ENCODE measurements around the gene TOLLIP. TPM values are rescaled to one million over a fixed set of nuclear protein-coding genes. Genes with fewer than 3 reads are reported as not detected.
"Not testable (repeated sequence)": the region's sequence is repeated elsewhere in the genome, so short reads cannot be mapped to it uniquely, and the experiment has no call there.

TOLLIP gene
- total and polyA plus RNA-seq, 2 of the 8 experiments (the other 6 are each of a cell fraction or from before 2014, with no cell fraction given), result 23.7 to 34.7 TPM

DNA sequence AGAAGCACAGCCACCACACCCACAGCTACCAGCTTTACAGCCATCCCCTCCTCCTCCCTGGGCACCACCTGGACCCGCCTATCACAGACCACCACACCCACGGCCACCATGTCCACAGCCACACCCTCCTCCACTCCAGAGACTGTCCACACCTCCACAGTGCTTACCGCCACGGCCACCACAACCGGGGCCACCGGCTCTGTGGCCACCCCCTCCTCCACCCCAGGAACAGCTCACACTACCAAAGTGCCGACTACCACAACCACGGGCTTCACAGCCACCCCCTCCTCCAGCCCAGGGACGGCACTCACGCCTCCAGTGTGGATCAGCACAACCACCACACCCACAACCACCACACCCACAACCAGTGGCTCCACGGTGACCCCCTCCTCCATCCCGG, 59.0 kb downstream of the TOLLIP start:
- H3K14ac ChIP-seq (ENCODE audit: insufficient read length); POLR2A ChIA-PET (ENCODE audit: partially characterized antibody); H2AK5ac ChIP-seq (ENCODE audit: low read depth, low read length); H3K4ac ChIP-seq (replicated peaks; ENCODE audit: insufficient read length, low read depth, low read length); H3K23ac ChIP-seq (ENCODE audit: insufficient read length); H3K9ac ChIP-seq (replicated peaks in 1 of 4; ENCODE audit: extremely low read depth in 1 of 4, low read depth in 3 of 4, low read length in 3 of 4); H3K36me3 ChIP-seq (ENCODE audit: control insufficient read depth in 2 of 4, insufficient read depth in 4 of 4, low read length in 3 of 4); H3K4me1 ChIP-seq (replicated peaks in 1 of 4; ENCODE audit: control insufficient read depth in 3 of 4, insufficient read depth in 4 of 4, low read length in 3 of 4); H2BK12ac ChIP-seq (ENCODE audit: low read depth, low read length); H3K56ac ChIP-seq (replicated peaks; ENCODE audit: insufficient read length, low read depth, low read length); H3K27ac ChIP-seq (ENCODE audit: low read depth, low read length); H4K91ac ChIP-seq (replicated peaks; ENCODE audit: insufficient read length, low read length); CTCF ChIA-PET (ENCODE audit: partially characterized antibody); H2BK120ac ChIP-seq (replicated peaks; ENCODE audit: low read depth, low read length); H3K18ac ChIP-seq (ENCODE audit: extremely low read depth, low read length); H2BK15ac ChIP-seq (ENCODE audit: low read length); DNase-seq (ENCODE audit: low read depth in 1 of 2, low spot score in 2 of 2); H3K23me2 ChIP-seq (ENCODE audit: low read depth, low read length); H3K79me1 ChIP-seq (ENCODE audit: low read depth, low read length); H3K27me3 ChIP-seq (replicated peaks in 1 of 4; ENCODE audit: control insufficient read depth in 3 of 4, extremely low read depth in 1 of 4, insufficient read depth in 3 of 4, low read length in 3 of 4); H4K20me1 ChIP-seq (replicated peaks in 1 of 2; ENCODE audit: control insufficient read depth in 1 of 2, insufficient read depth in 2 of 2, low read length in 2 of 2); H3K79me2 ChIP-seq (ENCODE audit: control insufficient read depth in 1 of 2, insufficient read depth in 2 of 2, low read length in 2 of 2); H2BK5ac ChIP-seq (ENCODE audit: low read depth, low read length); H4K5ac ChIP-seq (ENCODE audit: insufficient read length, low read depth, low read length); H2BK20ac ChIP-seq (ENCODE audit: low read length); H2AFZ ChIP-seq (ENCODE audit: low read length); FAIRE-seq; H3K4me2 ChIP-seq (ENCODE audit: insufficient read depth in 1 of 2, low read depth in 2 of 2, low read length in 2 of 2); H4K8ac ChIP-seq (ENCODE audit: extremely low read depth, insufficient read depth, low read length); H3K4me3 ChIP-seq (ENCODE audit: extremely low read depth in 1 of 4, insufficient read depth in 2 of 4, low read depth in 3 of 4, low read length in 4 of 4): not testable (repeated sequence)
- 90% methylated on average over 3 of the region's 12 CpGs; no CpG with 5 or more reads in 1 of the 2 experiments for WGBS, 2 experiments (ENCODE audit: extremely low coverage in 1 of 2, insufficient coverage in 1 of 2, insufficient read length in 1 of 2, insufficient replicate concordance in 2 of 2, low coverage in 1 of 2, low lambda C conversion rate in 2 of 2, missing lambda C conversion rate in 1 of 2)
- peaks cover 23 to 80% of the 10 kb centered on the region in 2 experiments for H3K9me3 ChIP-seq (ENCODE audit: insufficient read depth in 2 of 2, low read depth in 1 of 2, low read length in 1 of 2)

- H3K4me3 ChIP-seq (ENCODE audit: extremely low read depth in 1 of 4, insufficient read depth in 2 of 4, low read depth in 3 of 4, low read length in 4 of 4); H2BK120ac ChIP-seq (replicated peaks; ENCODE audit: low read depth, low read length); H3K4me1 ChIP-seq (replicated peaks in 1 of 4; ENCODE audit: control insufficient read depth in 3 of 4, insufficient read depth in 4 of 4, low read length in 3 of 4); H3K79me2 ChIP-seq (ENCODE audit: control insufficient read depth in 1 of 2, insufficient read depth in 2 of 2, low read length in 2 of 2); H2BK20ac ChIP-seq (ENCODE audit: low read length); H3K79me1 ChIP-seq (ENCODE audit: low read depth, low read length); POLR2A ChIA-PET (ENCODE audit: partially characterized antibody); H4K20me1 ChIP-seq (replicated peaks in 1 of 2; ENCODE audit: control insufficient read depth in 1 of 2, insufficient read depth in 2 of 2, low read length in 2 of 2); H3K23ac ChIP-seq (ENCODE audit: insufficient read length); H3K4ac ChIP-seq (replicated peaks; ENCODE audit: insufficient read length, low read depth, low read length); H2BK12ac ChIP-seq (ENCODE audit: low read depth, low read length); H3K23me2 ChIP-seq (ENCODE audit: low read depth, low read length); H3K56ac ChIP-seq (replicated peaks; ENCODE audit: insufficient read length, low read depth, low read length); H3K18ac ChIP-seq (ENCODE audit: extremely low read depth, low read length); H3K9ac ChIP-seq (replicated peaks in 1 of 4; ENCODE audit: extremely low read depth in 1 of 4, low read depth in 3 of 4, low read length in 3 of 4); CTCF ChIA-PET (ENCODE audit: partially characterized antibody); H3K4me2 ChIP-seq (ENCODE audit: insufficient read depth in 1 of 2, low read depth in 2 of 2, low read length in 2 of 2); H2AK5ac ChIP-seq (ENCODE audit: low read depth, low read length); H2AFZ ChIP-seq (ENCODE audit: low read length); H2BK5ac ChIP-seq (ENCODE audit: low read depth, low read length); DNase-seq (ENCODE audit: low read depth in 1 of 2, low spot score in 2 of 2); H2BK15ac ChIP-seq (ENCODE audit: low read length); H3K14ac ChIP-seq (ENCODE audit: insufficient read length); H4K5ac ChIP-seq (ENCODE audit: insufficient read length, low read depth, low read length); H3K27ac ChIP-seq (ENCODE audit: low read depth, low read length); H4K8ac ChIP-seq (ENCODE audit: extremely low read depth, insufficient read depth, low read length); H3K36me3 ChIP-seq (ENCODE audit: control insufficient read depth in 2 of 4, insufficient read depth in 4 of 4, low read length in 3 of 4); FAIRE-seq; H4K91ac ChIP-seq (replicated peaks; ENCODE audit: insufficient read length, low read length); H3K27me3 ChIP-seq (replicated peaks in 1 of 4; ENCODE audit: control insufficient read depth in 3 of 4, extremely low read depth in 1 of 4, insufficient read depth in 3 of 4, low read length in 3 of 4): not testable (repeated sequence)
- H3K9me3 ChIP-seq (ENCODE audit: insufficient read depth in 2 of 2, low read depth in 1 of 2, low read length in 1 of 2), result peaks cover 23 to 78% of the 10 kb centered on the region in 2 experiments
- 100% methylated on average over 1 of the region's 18 CpGs; no CpG with 5 or more reads in 1 of the 2 experiments for WGBS, 2 experiments (ENCODE audit: extremely low coverage in 1 of 2, insufficient coverage in 1 of 2, insufficient read length in 1 of 2, insufficient replicate concordance in 2 of 2, low coverage in 1 of 2, low lambda C conversion rate in 2 of 2, missing lambda C conversion rate in 1 of 2)
Measured at GRCh38 chr11:1248951-1249350, 60.5 kb downstream of the TOLLIP start.
